ENCODE results near the gene ADIPOQ. TPM values are rescaled to one million over a fixed set of nuclear protein-coding genes. Genes with fewer than 3 reads are reported as not detected.
"Not testable (repeated sequence)": the region's sequence is repeated elsewhere in the genome, so short reads cannot be mapped to it uniquely, and the experiment has no call there.

The ADIPOQ gene
- total RNA-seq, 1 donor = under 0.01 TPM

DNA sequence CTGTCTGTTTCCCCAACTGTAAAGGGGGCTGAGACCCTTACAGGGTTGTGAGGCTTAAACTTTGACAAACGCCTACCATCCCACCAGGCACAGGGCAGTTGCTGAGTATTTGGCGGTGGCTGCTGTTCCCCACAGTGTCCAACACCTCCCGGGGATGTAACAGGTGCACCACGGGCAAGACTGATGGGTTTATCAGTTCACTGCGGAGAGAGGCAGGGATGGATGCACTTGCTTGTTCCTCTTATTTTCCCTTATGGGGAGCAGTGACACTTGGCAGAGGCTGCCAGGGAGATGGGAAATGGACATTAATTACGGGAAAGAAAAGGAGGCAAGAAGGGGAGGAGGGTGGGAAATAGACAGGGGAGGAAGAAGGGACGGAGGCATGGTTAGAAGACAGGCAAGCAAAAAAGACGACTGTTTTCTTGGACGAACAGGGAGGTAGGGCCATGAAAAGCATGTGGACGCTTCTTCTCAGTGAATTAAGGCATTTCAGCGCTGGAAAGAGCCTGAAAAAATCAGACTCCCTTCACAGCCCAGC is 16.6 kb upstream of the ADIPOQ start:
- no peak for DNase-seq (ENCODE audit: low read depth in 2 of 3, low spot score in 2 of 3)

DNA sequence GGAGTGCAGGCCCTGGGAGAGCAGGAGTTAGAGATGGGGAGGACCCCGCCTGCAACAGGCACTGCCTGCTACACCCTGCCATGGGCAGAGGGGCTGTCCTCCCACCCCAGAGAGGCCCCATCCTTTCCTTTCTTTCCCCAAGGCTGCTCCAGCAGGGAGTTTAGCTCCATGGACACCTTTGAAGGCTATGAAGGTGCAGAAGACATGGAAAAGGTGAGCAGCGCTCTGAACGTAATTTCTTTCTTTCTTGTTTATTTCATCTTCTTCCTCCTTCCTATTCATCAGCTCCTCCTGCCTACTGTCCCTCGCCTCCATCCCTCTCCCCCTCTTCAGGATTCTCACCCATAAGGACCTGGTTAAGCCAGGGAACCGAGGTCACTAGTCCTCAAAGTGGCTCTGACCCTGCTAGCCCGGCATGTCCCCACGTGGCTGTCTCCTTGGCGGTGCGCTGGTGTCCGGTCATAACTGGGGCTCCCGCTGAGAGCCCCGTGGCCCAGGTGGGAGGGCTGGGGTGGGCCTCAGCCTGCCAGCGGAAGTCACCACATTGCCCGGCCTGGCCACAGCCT is 16.0 kb upstream of the ADIPOQ start:
- DNase-seq (ENCODE audit: low read depth in 2 of 3, low spot score in 2 of 3) = no peak

DNA sequence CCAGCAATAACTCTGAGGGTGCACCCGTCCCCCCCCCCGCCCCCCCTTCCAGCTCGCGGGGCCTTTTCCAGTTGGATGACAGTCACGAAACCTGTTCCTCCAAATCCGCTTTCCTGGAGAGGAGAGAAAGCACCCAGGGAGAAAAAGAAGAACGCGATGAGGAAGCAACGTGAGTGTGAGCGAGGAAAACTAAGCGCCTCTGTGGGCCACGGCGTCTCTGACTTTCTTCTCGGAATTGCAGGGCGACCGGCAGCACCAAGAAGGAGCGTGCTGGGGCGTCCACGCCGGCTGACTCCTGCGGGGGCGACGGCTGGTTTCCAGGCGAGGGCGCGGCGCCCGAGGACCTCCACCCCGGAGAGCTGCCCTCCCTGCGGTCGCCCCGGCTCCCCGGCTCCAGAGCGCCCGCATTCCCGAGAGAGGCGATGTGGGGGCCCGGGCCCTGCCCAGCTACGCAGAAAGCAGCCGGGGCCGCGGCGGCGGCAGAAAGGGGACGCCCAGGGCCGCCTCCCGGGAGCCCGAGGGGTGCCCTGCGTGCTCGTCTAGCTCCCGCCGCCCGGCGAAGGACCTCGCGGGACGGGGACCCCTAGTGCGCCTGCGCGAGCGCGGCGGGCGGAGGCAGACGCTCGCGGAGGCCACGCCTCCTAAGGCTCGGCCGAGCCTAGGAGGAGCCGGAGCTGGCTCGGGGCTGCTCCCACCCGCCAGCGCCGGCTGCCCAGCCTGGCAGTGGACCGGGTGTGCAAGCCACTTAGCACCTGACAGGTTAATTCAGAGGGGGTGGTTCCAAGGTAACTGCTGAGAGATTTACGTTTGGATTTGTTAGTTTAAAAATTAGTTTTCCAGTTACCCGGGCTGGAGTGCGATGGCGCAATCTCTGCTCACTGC is 15.3 kb upstream of the ADIPOQ start:
- DNase-seq (ENCODE audit: low read depth in 2 of 3, low spot score in 2 of 3) = peak; percentile 82 to 91 (median 83)

DNA sequence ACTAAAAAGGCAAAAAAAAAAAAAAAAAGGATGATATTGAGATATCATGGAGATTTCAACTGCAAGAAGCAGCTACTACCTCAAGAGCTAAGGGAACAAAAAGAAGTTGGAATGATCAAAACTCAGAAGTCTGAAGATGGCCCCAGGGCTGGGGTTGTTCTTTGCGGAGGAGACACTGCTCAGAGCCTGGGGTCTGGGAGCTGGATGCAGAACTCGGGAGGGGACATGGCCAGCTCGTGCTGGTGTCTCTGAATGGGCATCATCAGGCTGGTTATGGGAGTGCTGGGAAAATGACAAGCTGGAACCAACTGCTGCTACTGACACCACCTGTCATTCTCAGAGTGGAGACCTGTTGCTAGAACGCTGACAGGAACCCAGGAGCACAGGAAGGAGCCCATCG is 14.2 kb upstream of the ADIPOQ start:
- no peak for DNase-seq (ENCODE audit: low read depth in 2 of 3, low spot score in 2 of 3)

- no peak for DNase-seq (ENCODE audit: low read depth in 2 of 3, low spot score in 2 of 3)
These were observed 10.7 kb upstream of the ADIPOQ start for GRCh38 chr3:186831798-186832197.

- no peak for DNase-seq (ENCODE audit: low read depth in 2 of 3, low spot score in 2 of 3)
These were observed 10.2 kb upstream of the ADIPOQ start for GRCh38 chr3:186832276-186832675.

DNA sequence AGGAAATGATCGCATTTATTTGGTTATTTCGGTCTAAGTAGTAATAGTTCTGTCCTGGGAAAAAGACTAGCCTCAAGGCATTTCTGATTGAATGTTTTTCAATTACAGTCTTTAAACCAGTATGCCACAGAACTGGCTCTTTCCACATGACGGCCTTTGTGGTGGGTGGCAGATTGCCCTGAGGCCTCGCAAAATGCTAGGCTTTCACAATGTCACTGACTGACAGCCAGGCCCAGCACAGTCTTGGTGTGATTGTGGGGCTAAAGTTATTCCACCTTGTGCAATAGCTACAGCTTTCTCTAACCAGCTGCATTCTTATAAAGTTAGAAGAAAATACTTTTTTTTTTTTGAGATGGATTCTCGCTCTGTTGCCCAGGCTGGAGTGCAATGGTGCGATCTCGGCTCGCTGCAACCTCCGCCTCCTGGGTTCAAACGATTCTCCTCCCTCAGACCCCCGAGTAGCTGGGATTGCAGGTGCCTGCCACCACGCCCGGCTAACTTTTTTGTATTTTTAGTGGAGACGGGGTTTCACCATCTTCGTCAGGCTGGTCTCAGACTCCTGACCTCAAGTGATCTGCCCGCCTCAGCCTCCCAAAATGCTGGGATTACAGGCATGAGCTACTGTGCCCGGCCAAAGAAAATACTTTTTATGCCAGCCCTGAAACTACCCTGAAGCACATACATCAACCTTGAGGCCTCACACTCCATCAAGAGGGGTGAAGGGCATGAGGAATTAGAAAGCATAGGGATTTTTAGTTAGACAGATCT is 2.5 kb upstream of the ADIPOQ start:
- no peak for DNase-seq (ENCODE audit: low read depth in 2 of 3, low spot score in 2 of 3)

- no peak for DNase-seq (ENCODE audit: low read depth in 2 of 3, low spot score in 2 of 3)
These were observed 890 bp upstream of the ADIPOQ start for GRCh38 chr3:186841620-186842019.

GRCh38 chr3:186843039-186843432 is 526 bp downstream of the ADIPOQ start:
- no peak for DNase-seq (ENCODE audit: low read depth in 2 of 3, low spot score in 2 of 3)

- DNase-seq (ENCODE audit: low read depth in 2 of 3, low spot score in 2 of 3) = no peak
These were observed 2.4 kb downstream of the ADIPOQ start for GRCh38 chr3:186844908-186845307.

DNA sequence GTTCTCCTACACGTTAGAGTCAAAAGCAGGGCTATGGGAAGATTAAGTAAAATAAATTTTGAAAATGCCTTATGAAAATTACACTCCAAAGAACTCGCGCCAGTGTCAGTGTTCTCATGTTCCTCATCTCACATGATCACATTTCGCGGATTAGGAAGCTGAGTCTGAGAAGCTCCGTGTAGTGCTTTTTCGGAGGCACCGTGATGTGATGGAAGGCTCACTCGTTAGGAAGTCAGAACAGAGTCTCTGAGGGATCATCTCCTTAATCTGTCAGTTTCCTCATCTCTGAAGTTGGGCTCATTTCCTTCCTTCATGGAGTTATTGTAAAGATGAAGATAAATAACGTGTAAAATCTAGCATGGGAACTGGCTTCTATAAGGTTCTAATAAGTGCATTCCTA is 3.2 kb downstream of the ADIPOQ start:
- DNase-seq (ENCODE audit: low read depth in 2 of 3, low spot score in 2 of 3) = no peak

DNA sequence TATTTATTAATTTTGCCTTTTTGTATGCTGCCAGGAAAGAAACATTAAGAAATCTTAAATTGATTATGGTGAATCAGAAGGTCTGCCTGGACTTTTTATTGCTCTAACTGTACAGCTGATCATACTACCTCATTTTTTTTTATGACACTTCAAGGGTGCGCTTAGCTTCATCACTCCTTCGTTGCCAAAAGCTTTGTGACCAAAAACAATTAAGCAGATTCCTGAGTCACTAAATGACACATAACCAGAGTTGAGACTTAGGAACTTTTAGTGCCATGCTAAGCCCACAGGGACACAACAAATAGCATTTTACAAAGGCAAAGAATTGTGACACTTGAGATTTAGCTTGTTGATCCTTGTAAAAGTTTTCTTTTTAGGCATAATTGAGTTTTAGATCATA is 4.9 kb downstream of the ADIPOQ start:
- DNase-seq (ENCODE audit: low read depth in 2 of 3, low spot score in 2 of 3) = no peak

GRCh38 chr3:186849374-186849975 is 7.0 kb downstream of the ADIPOQ start:
- DNase-seq (ENCODE audit: low read depth in 2 of 3, low spot score in 2 of 3) = peak in 2 of 3 donors; percentile 56 to 82

GRCh38 chr3:186851835-186852234 is 9.3 kb downstream of the ADIPOQ start:
- not testable (repeated sequence) for DNase-seq (ENCODE audit: low read depth in 2 of 3, low spot score in 2 of 3)

DNA sequence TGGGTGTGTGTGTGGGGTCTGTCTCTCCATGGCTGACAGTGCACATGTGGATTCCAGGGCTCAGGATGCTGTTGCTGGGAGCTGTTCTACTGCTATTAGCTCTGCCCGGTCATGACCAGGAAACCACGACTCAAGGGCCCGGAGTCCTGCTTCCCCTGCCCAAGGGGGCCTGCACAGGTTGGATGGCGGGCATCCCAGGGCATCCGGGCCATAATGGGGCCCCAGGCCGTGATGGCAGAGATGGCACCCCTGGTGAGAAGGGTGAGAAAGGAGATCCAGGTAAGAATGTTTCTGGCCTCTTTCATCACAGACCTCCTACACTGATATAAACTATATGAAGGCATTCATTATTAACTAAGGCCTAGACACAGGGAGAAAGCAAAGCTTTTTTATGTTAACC is 10.5 kb downstream of the ADIPOQ start:
- no peak for DNase-seq (ENCODE audit: low read depth in 2 of 3, low spot score in 2 of 3)

DNA sequence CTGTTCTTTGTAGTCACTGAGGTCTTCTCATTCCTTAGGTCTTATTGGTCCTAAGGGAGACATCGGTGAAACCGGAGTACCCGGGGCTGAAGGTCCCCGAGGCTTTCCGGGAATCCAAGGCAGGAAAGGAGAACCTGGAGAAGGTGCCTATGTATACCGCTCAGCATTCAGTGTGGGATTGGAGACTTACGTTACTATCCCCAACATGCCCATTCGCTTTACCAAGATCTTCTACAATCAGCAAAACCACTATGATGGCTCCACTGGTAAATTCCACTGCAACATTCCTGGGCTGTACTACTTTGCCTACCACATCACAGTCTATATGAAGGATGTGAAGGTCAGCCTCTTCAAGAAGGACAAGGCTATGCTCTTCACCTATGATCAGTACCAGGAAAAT is 11.6 kb downstream of the ADIPOQ start:
- no peak for DNase-seq (ENCODE audit: low read depth in 2 of 3, low spot score in 2 of 3)

- DNase-seq (ENCODE audit: low read depth in 2 of 3, low spot score in 2 of 3) = no peak
These were observed 12.4 kb downstream of the ADIPOQ start for GRCh38 chr3:186854954-186855353.

DNA sequence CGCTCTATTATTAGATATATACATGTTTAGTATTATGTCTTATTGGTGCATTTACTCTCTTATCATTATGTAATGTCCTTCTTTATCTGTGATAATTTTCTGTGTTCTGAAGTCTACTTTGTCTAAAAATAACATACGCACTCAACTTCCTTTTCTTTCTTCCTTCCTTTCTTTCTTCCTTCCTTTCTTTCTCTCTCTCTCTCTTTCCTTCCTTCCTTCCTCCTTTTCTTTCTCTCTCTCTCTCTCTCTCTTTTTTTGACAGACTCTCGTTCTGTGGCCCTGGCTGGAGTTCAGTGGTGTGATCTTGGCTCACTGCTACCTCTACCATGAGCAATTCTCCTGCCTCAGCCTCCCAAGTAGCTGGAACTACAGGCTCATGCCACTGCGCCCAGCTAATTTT is 15.2 kb downstream of the ADIPOQ start:
- DNase-seq (ENCODE audit: low read depth in 2 of 3, low spot score in 2 of 3) = no peak

DNA sequence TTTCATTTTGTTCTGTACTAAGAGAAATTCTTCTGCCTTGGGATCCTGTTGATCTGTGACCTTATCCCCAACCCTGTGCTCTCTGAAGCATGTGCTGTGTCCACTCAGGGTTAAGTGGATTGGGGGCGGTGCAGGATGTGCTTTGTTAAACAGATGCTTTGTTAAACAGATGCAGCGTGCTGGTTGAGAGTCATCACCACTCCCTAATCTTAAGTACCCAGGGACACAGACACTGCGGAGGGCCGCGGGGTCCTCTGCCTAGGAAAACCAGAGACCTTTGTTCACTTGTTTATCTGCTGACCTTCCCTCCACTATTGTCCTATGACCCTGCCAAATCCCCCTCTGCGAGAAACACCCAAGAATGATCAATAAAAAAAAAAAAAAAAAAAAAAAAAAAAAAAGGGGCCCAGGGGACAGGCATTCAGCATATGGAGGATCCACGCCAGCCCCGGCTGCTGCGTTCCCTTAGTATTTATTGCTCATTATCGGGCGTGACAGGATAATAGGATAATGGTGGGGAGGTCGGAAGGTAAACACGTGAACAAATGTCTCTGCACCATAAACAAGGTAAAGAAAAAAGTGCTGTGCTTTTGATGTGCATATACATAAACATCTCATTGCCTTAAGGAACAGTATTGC is 22.8 kb downstream of the ADIPOQ start:
- not testable (repeated sequence) for DNase-seq (ENCODE audit: low read depth in 2 of 3, low spot score in 2 of 3)

DNA sequence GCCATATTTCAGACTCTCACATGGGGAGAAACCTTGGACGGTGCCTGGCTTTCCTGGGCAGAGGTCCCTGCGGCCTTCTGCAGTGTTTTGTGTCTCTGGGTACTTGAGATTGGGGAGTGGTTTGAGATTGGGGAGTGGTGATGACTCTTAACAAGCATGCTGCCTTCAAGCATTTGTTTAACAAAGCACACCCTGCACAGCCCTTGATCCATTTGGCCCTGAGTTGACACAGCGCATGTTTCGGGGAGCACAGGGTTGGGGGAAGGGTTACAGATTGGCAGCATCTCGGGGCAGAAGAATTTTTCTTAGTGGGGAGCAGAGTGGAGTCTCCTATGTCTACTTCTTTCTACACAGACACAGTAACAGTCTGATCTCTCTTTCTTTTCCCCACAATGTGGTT is 23.6 kb downstream of the ADIPOQ start:
- DNase-seq (ENCODE audit: low read depth in 2 of 3, low spot score in 2 of 3) = not testable (repeated sequence)
